Loucy (cell line): ENCODE results near the gene BCL2L2.
"Not testable (repeated sequence)": the region's sequence is repeated elsewhere in the genome, so short reads cannot be mapped to it uniquely, and the experiment has no call there.

Experiments used
- CTCF ChIP-seq: fragments of 200-600 bp; sonication (generic); conservative IDR thresholded peaks from 2 replicates; pipeline ENCODE4 v1.5.1; 2014; ENCODE audit warnings: mild to moderate bottlenecking, antibody characterized with exemption, low read length
- EZH2phosphoT487 ChIP-seq: fragments of 200-600 bp; IDR thresholded peaks from 2 replicates; pipeline ENCODE4 v1.6.1; 2018; ENCODE audit warnings: antibody characterized with exemption, mild to moderate bottlenecking, moderate library complexity, borderline replicate concordance

DNA sequence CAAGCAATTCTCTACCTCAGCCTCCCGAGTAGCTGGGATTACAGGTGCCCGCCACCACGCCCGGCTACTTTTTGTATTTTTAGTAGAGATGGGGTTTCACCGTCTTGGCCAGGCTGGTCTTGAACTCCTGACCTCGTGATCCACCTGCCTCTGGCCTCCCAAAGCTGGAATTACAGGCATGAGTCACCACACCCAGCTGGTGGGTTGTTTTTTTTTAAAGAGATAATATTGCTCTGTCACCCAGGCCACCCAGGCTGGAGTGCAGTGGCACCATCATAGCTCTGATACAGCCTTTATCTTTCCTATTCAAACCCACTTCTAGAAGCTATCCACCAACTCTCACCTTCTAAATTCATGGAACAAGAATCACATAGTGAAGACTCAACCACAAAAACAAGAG is 28.7 kb upstream of the BCL2L2 start:
- not testable (repeated sequence) for TF ChIP-seq CTCF, EZH2phosphoT487
